Left ventricle myocardium inferior (tissue), 1 donor: Measurements from ENCODE around the gene NTM. TPM values are rescaled to one million over a fixed set of nuclear protein-coding genes. Genes with fewer than 3 reads are reported as not detected.

Source experiments
- DNase-seq: peaks from one replicate; pipeline ENCODE4 v3.0.0-alpha.2; 2020
- H3K27ac ChIP-seq: fragments of 200-600 bp; replicated peaks from 2 replicates; pipeline ENCODE4 v1.8.0; 2021
- H3K27me3 ChIP-seq: fragments of 200-600 bp; 2 replicates; pipeline ENCODE4 v1.8.0; 2021; ENCODE audit warnings: low read depth
- H3K36me3 ChIP-seq: fragments of 200-600 bp; 2 replicates; pipeline ENCODE4 v1.8.0; 2021
- H3K4me1 ChIP-seq: fragments of 200-600 bp; 2 replicates; pipeline ENCODE4 v1.8.0; 2021
- H3K4me3 ChIP-seq: fragments of 200-600 bp; 2 replicates; pipeline ENCODE4 v1.8.0; 2021; ENCODE audit warnings: mild to moderate bottlenecking, moderate library complexity
- H3K9me3 ChIP-seq: fragments of 200-600 bp; replicated peaks from 2 replicates; pipeline ENCODE4 v1.8.0; 2021
- CTCF ChIP-seq: fragments of 200-600 bp; IDR thresholded peaks from 2 replicates; pipeline ENCODE4 v1.8.0; 2021; ENCODE audit warnings: antibody characterized with exemption, mild to moderate bottlenecking, borderline replicate concordance
- intact Hi-C: fragments of 100-400 bp; cut with micrococcal nuclease; formaldehyde crosslinking; loops from one replicate; pipeline ENCODE4 v1.11.0; 2022
- total RNA-seq: library from RNA; stranded (reverse); fragmentation: NEBNext Ultra II Directional; extraction: Animal tissue kit (Norgen Biotek cat#: 25700); gene quantifications from one replicate; pipeline ENCODE4 v1.2.1, GENCODE V29; 2021
- donor health status: DM: no; HTN: yes; CAD: no; lungs with severe emphysema.

NTM gene
- total RNA-seq, 1 donor from 2014 or later = 1.0 TPM

- TF ChIP-seq CTCF = no peak
- H3K4me1 ChIP-seq = no peaks in the 10 kb centered on the region
- intact Hi-C loops = no loop called here
- no peak overlapping the region for H3K27ac ChIP-seq
- no peak overlapping the region for H3K4me3 ChIP-seq
- no peaks in the 10 kb centered on the region for H3K36me3 ChIP-seq
- DNase-seq = no peak
- peaks cover 17% of the 10 kb centered on the region for H3K27me3 ChIP-seq
- H3K9me3 ChIP-seq = no peaks in the 10 kb centered on the region
Observed at GRCh38 chr11:131624531-131624930, 254.1 kb downstream of the NTM start.

- no peaks in the 10 kb centered on the region for H3K4me1 ChIP-seq
- no peak for TF ChIP-seq CTCF
- peaks cover 16% of the 10 kb centered on the region for H3K27me3 ChIP-seq
- no peak overlapping the region for H3K4me3 ChIP-seq
- no peak overlapping the region for H3K27ac ChIP-seq
- no peak for DNase-seq
- H3K9me3 ChIP-seq = no peaks in the 10 kb centered on the region
- no peaks in the 10 kb centered on the region for H3K36me3 ChIP-seq
- intact Hi-C loops = no loop called here
Observed at GRCh38 chr11:131626788-131627187, 256.4 kb downstream of the NTM start.

- no peaks in the 10 kb centered on the region for H3K4me1 ChIP-seq
- intact Hi-C loops = no loop called here
- no peak for DNase-seq
- no peak for TF ChIP-seq CTCF
- no peak overlapping the region for H3K27ac ChIP-seq
- H3K9me3 ChIP-seq = no peaks in the 10 kb centered on the region
- no peaks in the 10 kb centered on the region for H3K36me3 ChIP-seq
- no peak overlapping the region for H3K4me3 ChIP-seq
- H3K27me3 ChIP-seq = peaks cover 27% of the 10 kb centered on the region
Observed at GRCh38 chr11:131628739-131629138, 258.3 kb downstream of the NTM start.

- no peak for DNase-seq
- TF ChIP-seq CTCF = no peak
- no peak overlapping the region for H3K27ac ChIP-seq
- no peaks in the 10 kb centered on the region for H3K4me1 ChIP-seq
- H3K4me3 ChIP-seq = no peak overlapping the region
- H3K36me3 ChIP-seq = no peaks in the 10 kb centered on the region
- intact Hi-C loops = no loop called here
- H3K27me3 ChIP-seq = peaks cover 36% of the 10 kb centered on the region
- H3K9me3 ChIP-seq = no peaks in the 10 kb centered on the region
Observed at GRCh38 chr11:131629925-131630540, 259.6 kb downstream of the NTM start.

GRCh38 chr11:131632971-131633370 is 262.6 kb downstream of the NTM start:
- Histone ChIP-seq H3K27ac (no peak overlapping the region), H3K4me3 (no peak overlapping the region), H3K4me1 (no peaks in the 10 kb centered on the region), H3K9me3 (no peaks in the 10 kb centered on the region), H3K27me3 (peaks cover 47% of the 10 kb centered on the region), H3K36me3 (no peaks in the 10 kb centered on the region)
- intact Hi-C loops = no loop called here
- TF ChIP-seq CTCF = no peak
- no peak for DNase-seq
